Esophagus muscularis mucosa (tissue), 4 donors: ENCODE data around the gene CMTM8.

Source experiments
- CTCF ChIP-seq, 3 experiments: fragments of 200-600 bp in 2 of 3; fragments of 450-650 bp in 1 of 3; sonication (generic) in 2 of 3; IDR thresholded peaks; one replicate each; pipeline ENCODE4 v1.5.1; 2017 to 2019; ENCODE audit warnings: antibody characterized with exemption in 3 of 3, mild to moderate bottlenecking in 2 of 3, moderate library complexity in 1 of 3
- EP300 ChIP-seq: sonication (generic); formaldehyde crosslinking; IDR thresholded peaks from one replicate; pipeline ENCODE4 v1.6.1; 2017; ENCODE audit warnings: antibody characterized with exemption
- POLR2A ChIP-seq: fragments of 450-650 bp; IDR thresholded peaks from one replicate; pipeline ENCODE4 v1.6.1; 2017; ENCODE audit warnings: antibody characterized with exemption, moderate library complexity, mild to moderate bottlenecking, low read depth
- POLR2AphosphoS5 ChIP-seq, 2 donors: sonication (generic); formaldehyde crosslinking; IDR thresholded peaks; one replicate each; pipeline ENCODE4 v1.6.1; 2017; ENCODE audit warnings: antibody characterized with exemption in 2 of 2

- TF ChIP-seq CTCF (IDR thresholded peaks at IDR 0.05), result no peak
- no peak for TF ChIP-seq POLR2A
- no peak for TF ChIP-seq EP300
- no peak for TF ChIP-seq POLR2AphosphoS5 (IDR thresholded peaks at IDR 0.05)
Observed at GRCh38 chr3:32307591-32307990, 69.1 kb downstream of the CMTM8 start.
